CD4-positive, alpha-beta T cell (primary cell): Measurements from ENCODE around the gene ZNF28. TPM values are rescaled to one million over a fixed set of nuclear protein-coding genes. Genes with fewer than 3 reads are reported as not detected.
A peak's percentile ranks its signal among the peaks of the same experiment; 100 is the strongest.
"Not testable (repeated sequence)": the region's sequence is repeated elsewhere in the genome, so short reads cannot be mapped to it uniquely, and the experiment has no call there.

Experiments
- ATAC-seq: fragments of 200-7000 bp; cut with Tn5 transposase; one replicate; pipeline ENCODE4 v1.10.0; 2022; ENCODE audit warnings: mild to moderate bottlenecking; ENCODE audit not compliant: poor library complexity
- CTCF ChIA-PET: fragments of 350-600 bp; sonication (Branson Sonifier 250); formaldehyde crosslinking; loops from one replicate; lab custom pipeline; 2021; ENCODE audit warnings: antibody characterized with exemption, inconsistent platforms; lab: Charles Lee
- POLR2A ChIA-PET: fragments of 350-600 bp; sonication (Branson Sonifier 250); formaldehyde crosslinking; loops from one replicate; lab custom pipeline; 2021; ENCODE audit warnings: antibody characterized with exemption, inconsistent platforms; lab: Charles Lee
- DNase-seq, 14 experiments: peaks; one replicate each; pipeline ENCODE4 v3.0.0-alpha.2; 2013 to 2020; ENCODE audit warnings: mixed read lengths in 2 of 14
- H3K27ac ChIP-seq, 2 donors: one replicate each; pipeline versions ENCODE4 v1.5.1 to v1.7.0; 2013; ENCODE audit warnings: low read length in 2 of 2, low read depth in 1 of 2, mild to moderate bottlenecking in 1 of 2
- H3K27me3 ChIP-seq, 2 experiments: 1 replicate in 1 of 2; 2 replicates in 1 of 2; pipeline versions ENCODE4 v1.6.1 to v1.7.0; 2013; ENCODE audit warnings: low read length in 2 of 2, control low read depth in 1 of 2, mild to moderate bottlenecking in 1 of 2, moderate library complexity in 1 of 2; ENCODE audit not compliant: insufficient read depth in 2 of 2, control insufficient read depth in 1 of 2
- H3K36me3 ChIP-seq: one replicate; pipeline ENCODE4 v1.6.1; 2013; ENCODE audit warnings: low read length, control low read depth; ENCODE audit not compliant: insufficient read depth
- H3K4me1 ChIP-seq: one replicate; pipeline ENCODE4 v1.6.1; 2013; ENCODE audit warnings: low read length, control low read depth; ENCODE audit not compliant: insufficient read depth
- H3K4me3 ChIP-seq: one replicate; pipeline ENCODE4 v1.5.1; 2013; ENCODE audit warnings: mild to moderate bottlenecking, low read length, moderate library complexity
- H3K9me3 ChIP-seq, 2 experiments: 1 replicate in 1 of 2; 2 replicates in 1 of 2; pipeline versions ENCODE4 v1.6.1 to v1.7.0; 2013; ENCODE audit warnings: low read length in 2 of 2, mild to moderate bottlenecking in 2 of 2, control low read depth in 1 of 2, moderate library complexity in 1 of 2; ENCODE audit not compliant: control insufficient read depth in 1 of 2, insufficient read depth in 1 of 2
- H3K27ac Mint-ChIP-seq: one replicate; pipeline ENCODE4 v1.8.0; 2020; ENCODE audit warnings: mixed read lengths
- H3K27me3 Mint-ChIP-seq: one replicate; pipeline ENCODE4 v1.8.0; 2021; ENCODE audit warnings: mixed read lengths
- H3K36me3 Mint-ChIP-seq: one replicate; pipeline ENCODE4 v1.8.0; 2021; ENCODE audit warnings: low read depth, mixed read lengths
- H3K4me1 Mint-ChIP-seq: one replicate; pipeline ENCODE4 v1.8.0; 2021; ENCODE audit warnings: low read depth, mixed read lengths
- H3K4me3 Mint-ChIP-seq: one replicate; pipeline ENCODE4 v1.8.0; 2020; ENCODE audit warnings: mild to moderate bottlenecking, mixed read lengths
- H3K9me3 Mint-ChIP-seq: one replicate; pipeline ENCODE4 v1.8.0; 2020; ENCODE audit warnings: mixed read lengths
- intact Hi-C, 2 experiments: fragments of 100-400 bp; cut with DNase I in 1 of 2; cut with micrococcal nuclease in 1 of 2; formaldehyde crosslinking; loops; one replicate each; pipeline versions ENCODE4 v1.15.1 to v1.9.0; 2023 to 2025; cut with DNase I, micrococcal nuclease
- total RNA-seq, 174 experiments: library from RNA in 2 of 174; stranded (reverse) in 2 of 174; gene quantifications; one replicate each; pipeline ENCODE4 v1.2.3 and lab custom pipeline; 2021 to 2026
- TF ChIP-seq, protein P1 (sequence below): fragments of 200-600 bp; IDR thresholded peaks from one replicate; pipeline ENCODE4 v1.8.0; 2022; ENCODE audit warnings: antibody characterized with exemption, mild to moderate bottlenecking

The ZNF28 gene
- total RNA-seq, 2 experiments from 2014 or later = 3.5 to 5.4 TPM

DNA sequence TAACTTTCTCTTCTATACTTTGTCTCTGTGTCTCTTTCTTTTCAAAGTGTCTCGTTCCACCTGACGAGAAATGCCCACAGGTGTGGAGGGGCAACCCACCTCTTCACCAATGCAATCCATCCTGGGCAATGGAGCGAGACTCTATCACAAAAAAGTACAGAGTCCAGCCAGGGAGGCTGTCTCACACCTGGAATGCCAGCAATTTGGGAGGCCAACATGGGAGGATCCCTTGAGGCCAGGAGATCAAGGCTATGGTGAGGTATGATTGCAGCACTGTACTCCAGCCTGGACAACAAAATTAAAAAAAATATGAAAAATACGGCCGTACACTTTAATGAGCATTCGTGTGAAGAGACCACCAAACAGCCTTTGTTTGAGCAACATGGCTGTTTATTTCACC lies 32.0 kb downstream of the ZNF28 start:
- H3K27ac Mint-ChIP-seq = no peak overlapping the region
- H3K27me3 Mint-ChIP-seq = no peaks in the 10 kb centered on the region
- CTCF ChIA-PET = no interaction called here
- H3K4me3 ChIP-seq = no peak overlapping the region
- no peak overlapping the region for H3K27ac ChIP-seq
- H3K36me3 ChIP-seq = no peaks in the 10 kb centered on the region
- POLR2A ChIA-PET = no interaction called here
- TF ChIP-seq, protein P1, sequence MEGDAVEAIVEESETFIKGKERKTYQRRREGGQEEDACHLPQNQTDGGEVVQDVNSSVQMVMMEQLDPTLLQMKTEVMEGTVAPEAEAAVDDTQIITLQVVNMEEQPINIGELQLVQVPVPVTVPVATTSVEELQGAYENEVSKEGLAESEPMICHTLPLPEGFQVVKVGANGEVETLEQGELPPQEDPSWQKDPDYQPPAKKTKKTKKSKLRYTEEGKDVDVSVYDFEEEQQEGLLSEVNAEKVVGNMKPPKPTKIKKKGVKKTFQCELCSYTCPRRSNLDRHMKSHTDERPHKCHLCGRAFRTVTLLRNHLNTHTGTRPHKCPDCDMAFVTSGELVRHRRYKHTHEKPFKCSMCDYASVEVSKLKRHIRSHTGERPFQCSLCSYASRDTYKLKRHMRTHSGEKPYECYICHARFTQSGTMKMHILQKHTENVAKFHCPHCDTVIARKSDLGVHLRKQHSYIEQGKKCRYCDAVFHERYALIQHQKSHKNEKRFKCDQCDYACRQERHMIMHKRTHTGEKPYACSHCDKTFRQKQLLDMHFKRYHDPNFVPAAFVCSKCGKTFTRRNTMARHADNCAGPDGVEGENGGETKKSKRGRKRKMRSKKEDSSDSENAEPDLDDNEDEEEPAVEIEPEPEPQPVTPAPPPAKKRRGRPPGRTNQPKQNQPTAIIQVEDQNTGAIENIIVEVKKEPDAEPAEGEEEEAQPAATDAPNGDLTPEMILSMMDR = no peak
- peaks cover 31% of the 10 kb centered on the region for H3K4me1 Mint-ChIP-seq
- H3K27me3 ChIP-seq = peaks cover 0 to 2% of the 10 kb centered on the region in 2 experiments
- H3K4me3 Mint-ChIP-seq = peak overlapping the region; percentile 79
- peaks cover 12 to 51% of the 10 kb centered on the region in 2 experiments for H3K9me3 ChIP-seq
- H3K9me3 Mint-ChIP-seq = peaks cover 2% of the 10 kb centered on the region
- ATAC-seq = no peak
- H3K4me1 ChIP-seq = peaks cover 23% of the 10 kb centered on the region
- intact Hi-C loops = loop anchor here in 1 of 2 experiments (2.0 to 10.0 kb wide), 2 partner anchors 67 to 155 kb away; partner anchors contain the start of gene ZNF468
- H3K36me3 Mint-ChIP-seq = peaks cover 36% of the 10 kb centered on the region
- no peak for DNase-seq

DNA sequence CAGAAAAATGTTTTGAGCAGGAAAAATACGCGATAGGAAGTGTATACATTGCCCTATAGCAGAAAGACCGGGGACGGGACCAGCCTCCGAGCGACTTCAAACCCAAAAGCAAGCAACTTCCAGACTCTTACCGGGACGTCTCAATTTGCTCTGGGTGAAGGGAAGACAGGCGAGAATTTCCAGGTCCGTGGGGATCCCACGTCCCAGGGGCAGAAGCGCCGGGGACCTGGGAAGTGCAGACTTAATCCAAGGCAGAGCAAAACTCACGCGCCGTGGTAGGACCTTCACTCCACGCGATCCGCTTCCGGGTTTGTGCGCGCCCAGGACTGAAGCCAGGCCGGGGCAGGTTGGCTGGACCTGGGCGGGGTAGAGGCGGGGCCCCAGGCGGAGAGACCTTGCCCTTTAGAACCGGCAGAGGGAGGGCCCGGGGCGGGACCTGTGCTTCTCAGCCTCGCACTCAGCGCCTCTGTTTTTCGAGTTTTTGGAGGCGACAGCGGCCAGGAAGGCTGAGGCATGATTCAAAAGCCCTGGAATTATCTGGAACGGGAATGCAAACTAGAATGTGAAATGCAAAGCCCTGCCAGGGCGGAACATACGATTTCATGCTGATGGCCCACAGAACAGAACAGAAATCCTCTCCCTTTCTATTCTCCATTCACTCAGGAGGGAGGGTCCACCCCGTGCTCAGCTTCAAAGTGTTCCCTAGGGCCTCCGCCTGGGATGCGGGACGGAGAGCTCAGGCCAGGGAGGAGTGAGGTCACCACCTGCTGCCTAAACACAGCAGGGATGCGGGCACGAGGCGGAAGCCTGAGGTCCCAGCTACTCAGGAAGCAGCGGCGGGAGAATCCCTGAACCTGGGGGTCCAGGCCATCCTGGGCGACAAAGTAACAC lies 34.7 kb downstream of the ZNF28 start, which contains the start of gene ZNF600:
Gene ZNF600 (minus strand): TSS at position 328 of the 891 bp plus-strand sequence. CDS start 7,903 bp downstream, outside the sequence.
- H3K36me3 ChIP-seq, H3K27me3 ChIP-seq, CTCF ChIA-PET, H3K9me3 Mint-ChIP-seq, H3K27me3 Mint-ChIP-seq: not testable (repeated sequence)
- H3K4me1 ChIP-seq = peaks cover 23% of the 10 kb centered on the region
- H3K4me3 ChIP-seq = peak within 1 kb of the TSS; percentile 79
- peak; percentile 26 to 87 (median 68) for DNase-seq
- peak within 1 kb of the TSS; percentile 93 for H3K4me3 Mint-ChIP-seq
- intact Hi-C loops = loop anchor here in 1 of 2 experiments (10.0 kb wide), 1 partner anchor 158 kb away; no protein-coding TSS in a partner anchor
- H3K27ac ChIP-seq = peak within 1 kb of the TSS; percentile 46 to 70
- peaks cover 0 to 47% of the 10 kb centered on the region in 2 experiments for H3K9me3 ChIP-seq
- peaks cover 45% of the 10 kb centered on the region for H3K36me3 Mint-ChIP-seq
- ATAC-seq = peak; percentile 92
- POLR2A ChIA-PET = interaction anchor here (0.7 kb wide), 1 partner anchor 72 kb away, joined by 3 read pairs; no protein-coding TSS in a partner anchor
- H3K27ac Mint-ChIP-seq = peak within 1 kb of the TSS; percentile 82
- H3K4me1 Mint-ChIP-seq = peaks cover 34% of the 10 kb centered on the region

DNA sequence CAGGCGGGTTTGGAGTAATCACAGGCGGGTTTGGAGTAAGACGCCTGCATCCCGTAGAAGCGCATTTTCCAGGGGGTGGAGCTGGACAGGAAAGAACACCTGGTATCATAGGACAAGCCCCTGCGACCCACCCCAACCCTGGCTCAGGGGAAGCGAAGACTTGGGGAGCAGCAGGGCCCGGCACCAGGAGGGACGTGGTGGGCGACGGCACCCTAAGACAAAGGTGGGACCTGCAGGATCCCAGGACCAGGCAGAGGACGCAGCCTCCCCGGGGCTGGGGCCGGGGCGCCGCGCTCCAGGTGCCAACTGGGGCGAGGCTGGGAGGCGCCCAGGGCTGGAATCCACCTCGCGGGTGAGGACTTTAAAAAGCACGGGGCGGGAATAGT lies 35.4 kb downstream of the ZNF28 start:
- Mint-ChIP-seq H3K4me1 (peaks cover 34% of the 10 kb centered on the region), H3K4me3 (peak overlapping the region; percentile 93), H3K27me3 (no peaks in the 10 kb centered on the region), H3K9me3 (peaks cover 2% of the 10 kb centered on the region), H3K27ac (peak overlapping the region; percentile 82), H3K36me3 (peaks cover 52% of the 10 kb centered on the region)
- H3K9me3 ChIP-seq = peaks cover 5 to 46% of the 10 kb centered on the region in 2 experiments
- POLR2A ChIA-PET = no interaction called here
- TF ChIP-seq, protein P1 = no peak
- H3K4me1 ChIP-seq = peaks cover 23% of the 10 kb centered on the region
- no peaks in the 10 kb centered on the region for H3K27me3 ChIP-seq
- peak overlapping the region; percentile 25 to 70 for H3K27ac ChIP-seq
- CTCF ChIA-PET = no interaction called here
- intact Hi-C loops = loop anchor here in 1 of 2 experiments (10.0 kb wide), 1 partner anchor 159 kb away; no protein-coding TSS in a partner anchor
- peaks cover 5% of the 10 kb centered on the region for H3K36me3 ChIP-seq
- peak overlapping the region; percentile 79 for H3K4me3 ChIP-seq
- ATAC-seq (peak; percentile 7), DNase-seq (peak in 1 of 14 experiments; percentile 2)
